ENCODE data around the gene ACTR6.

Gene ACTR6

DNA sequence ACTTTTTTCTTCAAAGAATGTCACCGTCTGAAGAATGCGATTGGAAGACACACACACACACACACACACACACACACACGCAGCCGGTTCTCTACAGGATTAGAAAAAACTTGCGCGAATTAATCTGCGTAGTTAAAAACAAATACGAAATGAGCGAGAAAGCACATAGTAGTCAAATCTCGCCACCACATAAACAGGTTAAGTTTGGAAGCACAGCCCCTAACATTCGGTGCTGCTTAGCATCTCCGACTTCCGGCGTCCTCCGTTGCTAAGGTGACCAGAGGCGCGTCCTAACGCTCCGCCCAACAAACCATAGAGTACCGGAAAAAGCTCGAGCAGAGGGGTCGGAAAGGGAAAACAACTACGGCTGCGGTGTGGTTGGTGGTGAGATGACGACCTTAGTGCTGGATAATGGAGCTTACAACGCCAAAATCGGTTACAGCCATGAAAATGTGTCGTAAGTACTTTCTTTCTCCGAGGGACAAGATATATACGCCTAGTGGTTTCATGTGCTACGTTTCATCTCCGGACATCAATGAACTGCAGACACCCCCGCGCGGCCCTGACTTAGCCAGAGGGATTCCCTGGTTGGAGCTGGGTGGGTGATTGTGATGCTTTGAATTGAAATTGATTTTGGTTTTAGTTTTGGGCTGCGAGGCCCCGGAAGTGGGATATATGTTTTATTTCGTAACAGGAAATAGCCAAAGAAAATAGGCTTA lies at the start of gene ACTR6:
Gene ACTR6, plus strand, starts transcription at position 353 of the 719 bp plus-strand sequence. Its CDS starts 37 bp downstream, at position 390.
- TF ChIP-seq, protein P1, sequence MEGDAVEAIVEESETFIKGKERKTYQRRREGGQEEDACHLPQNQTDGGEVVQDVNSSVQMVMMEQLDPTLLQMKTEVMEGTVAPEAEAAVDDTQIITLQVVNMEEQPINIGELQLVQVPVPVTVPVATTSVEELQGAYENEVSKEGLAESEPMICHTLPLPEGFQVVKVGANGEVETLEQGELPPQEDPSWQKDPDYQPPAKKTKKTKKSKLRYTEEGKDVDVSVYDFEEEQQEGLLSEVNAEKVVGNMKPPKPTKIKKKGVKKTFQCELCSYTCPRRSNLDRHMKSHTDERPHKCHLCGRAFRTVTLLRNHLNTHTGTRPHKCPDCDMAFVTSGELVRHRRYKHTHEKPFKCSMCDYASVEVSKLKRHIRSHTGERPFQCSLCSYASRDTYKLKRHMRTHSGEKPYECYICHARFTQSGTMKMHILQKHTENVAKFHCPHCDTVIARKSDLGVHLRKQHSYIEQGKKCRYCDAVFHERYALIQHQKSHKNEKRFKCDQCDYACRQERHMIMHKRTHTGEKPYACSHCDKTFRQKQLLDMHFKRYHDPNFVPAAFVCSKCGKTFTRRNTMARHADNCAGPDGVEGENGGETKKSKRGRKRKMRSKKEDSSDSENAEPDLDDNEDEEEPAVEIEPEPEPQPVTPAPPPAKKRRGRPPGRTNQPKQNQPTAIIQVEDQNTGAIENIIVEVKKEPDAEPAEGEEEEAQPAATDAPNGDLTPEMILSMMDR (conservative IDR thresholded peaks at IDR 0.05; ENCODE audit: low read depth), result no peak
- ChIA-PET CTCF (interaction anchor here (0.7 to 2.3 kb wide), 4 partner anchors 46 to 1565 kb away, joined by 3 to 5 read pairs (median 4); no protein-coding TSS in a partner anchor), POLR2A (ENCODE audit: low non-redundant PET) (interaction anchor here (0.5 kb wide), 1 partner anchor 66 kb away, joined by 4 read pairs; the partner anchor contains the start of genes DEPDC4 and SCYL2)
- H3K27ac ChIP-seq, result peak within 1 kb of the TSS; percentile 94
- DNase-seq (ENCODE audit: low spot score), result peak; percentile 93

DNA sequence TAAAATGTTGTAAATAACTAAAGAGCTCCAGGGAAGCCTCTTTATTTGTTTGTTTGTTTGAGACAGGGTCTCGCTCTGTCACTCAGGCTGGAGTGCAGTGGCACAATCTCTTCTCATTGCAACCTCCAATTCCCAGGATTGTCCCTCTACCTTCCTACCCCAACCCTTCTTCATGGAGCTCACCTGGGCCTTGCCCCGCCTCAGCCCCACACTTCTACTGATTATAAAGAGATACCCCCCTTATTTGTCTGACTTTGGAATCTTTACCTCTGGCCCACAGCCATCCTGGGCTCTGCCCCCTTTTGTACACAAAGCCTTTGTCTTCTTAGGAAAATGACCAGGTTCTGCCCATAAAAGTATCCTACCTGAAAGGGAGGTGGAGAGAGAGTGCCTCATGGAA lies 48.8 kb upstream of the ACTR6 start:
- CTCF ChIA-PET, result interaction anchor here (1.2 kb wide), 1 partner anchor 78 kb away, joined by 8 read pairs; no protein-coding TSS in a partner anchor
- no peak for DNase-seq (ENCODE audit: low spot score)
- POLR2A ChIA-PET (ENCODE audit: low non-redundant PET), result no interaction called here

DNA sequence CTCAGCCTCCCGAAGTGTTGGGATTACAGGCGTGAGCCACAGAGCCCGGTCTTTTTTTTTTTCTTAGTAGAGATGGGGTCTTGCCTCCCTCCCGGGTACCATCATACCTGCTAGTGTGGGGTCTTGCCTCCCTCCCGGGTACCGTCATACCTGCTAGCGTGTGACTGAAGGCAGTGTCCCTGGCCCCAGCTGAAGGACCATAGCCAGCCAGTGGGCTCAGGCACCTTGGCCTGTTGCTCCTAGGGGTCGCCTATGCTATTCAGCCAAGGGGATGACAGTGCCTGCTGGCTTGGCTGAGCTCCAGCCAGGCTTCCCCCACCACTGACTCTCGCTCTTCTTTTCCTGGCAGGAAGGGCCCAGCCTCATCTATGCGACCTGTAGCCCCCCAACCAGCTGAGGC lies 47.5 kb upstream of the ACTR6 start:
- TF ChIP-seq, protein P1 (conservative IDR thresholded peaks at IDR 0.05; ENCODE audit: low read depth), result no peak
- no peak for DNase-seq (ENCODE audit: low spot score)
- no peak overlapping the region for H3K27ac ChIP-seq
- ChIA-PET POLR2A (ENCODE audit: low non-redundant PET) (no interaction called here), CTCF (interaction anchor here (0.7 kb wide), 1 partner anchor 579 kb away, joined by 4 read pairs; no protein-coding TSS in a partner anchor)

More for the DNA sequence above, 48.8 kb upstream of the ACTR6 start:
- TF ChIP-seq, protein P1 (conservative IDR thresholded peaks at IDR 0.05; ENCODE audit: low read depth), result no peak
- no peak overlapping the region for H3K27ac ChIP-seq

DNA sequence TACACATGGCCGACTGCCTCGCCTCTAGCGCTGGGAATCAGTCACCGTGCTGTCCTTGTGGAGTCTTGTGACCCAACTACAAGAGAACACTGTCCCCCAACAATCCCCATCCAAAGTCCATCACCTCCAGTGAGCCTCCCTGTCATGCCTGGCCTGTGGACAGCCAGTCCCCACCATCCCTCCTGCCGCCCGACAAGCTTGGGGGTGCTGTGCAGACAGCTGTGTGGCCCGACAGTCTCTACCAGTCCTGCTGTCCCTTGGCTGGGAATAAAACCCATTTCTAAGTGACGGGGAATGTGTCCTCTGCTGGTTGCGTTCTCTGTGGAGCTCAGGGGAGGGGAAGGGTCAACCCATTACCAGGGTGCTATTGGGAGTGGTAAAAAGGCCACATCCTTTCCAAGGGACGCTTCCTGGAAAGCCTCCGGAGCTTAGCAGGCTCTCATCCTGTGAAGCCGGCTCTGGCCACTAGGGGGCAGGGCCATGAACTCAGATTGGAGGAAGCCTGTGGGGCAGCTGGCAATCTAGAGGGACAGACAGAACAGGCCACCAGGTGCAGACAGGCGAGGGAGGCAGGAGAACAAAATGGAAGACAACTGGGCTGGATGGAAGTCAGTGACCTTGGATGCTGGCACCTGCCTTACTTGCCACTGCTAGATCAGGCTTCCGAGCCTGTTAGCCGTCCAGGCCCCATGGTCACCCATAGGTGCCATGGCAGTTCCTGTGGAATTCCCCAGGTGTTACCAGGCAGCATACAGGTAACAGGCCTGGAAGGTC lies 46.0 kb upstream of the ACTR6 start:
- POLR2A ChIA-PET (ENCODE audit: low non-redundant PET), result no interaction called here

DNA sequence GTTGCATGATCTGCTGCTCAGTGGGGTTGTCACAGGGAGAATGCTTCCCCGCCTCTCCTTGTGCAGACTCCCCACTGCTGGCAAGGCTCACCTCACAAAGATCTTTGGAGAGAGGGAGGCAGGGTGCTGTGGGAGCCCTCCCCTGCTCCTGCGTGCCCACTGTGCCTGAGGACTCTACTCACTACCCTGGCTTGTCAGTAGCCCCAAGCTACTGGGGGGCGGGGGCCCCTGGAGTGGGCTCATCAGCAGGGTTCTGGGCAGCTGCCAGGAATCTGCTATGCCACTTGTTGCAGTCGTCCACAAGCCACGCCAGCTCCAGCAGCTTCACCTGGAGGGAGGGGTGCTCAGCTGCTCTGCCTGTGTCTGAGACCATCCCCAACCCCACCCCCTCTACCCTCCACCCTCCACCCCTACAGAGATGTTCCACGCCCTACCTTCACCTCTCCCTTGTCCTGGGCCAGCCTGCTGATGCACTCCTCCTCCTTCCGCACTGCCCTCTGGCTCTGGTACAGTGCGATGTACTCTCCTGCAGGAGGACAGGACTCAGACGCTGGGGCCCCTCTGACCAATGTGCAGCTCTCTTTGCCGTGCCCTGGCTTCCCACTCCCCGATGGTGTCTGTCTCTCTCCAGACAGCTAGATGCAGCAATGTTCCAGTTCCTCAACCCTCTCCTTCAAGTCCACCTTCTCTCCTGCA lies 43.7 kb upstream of the ACTR6 start:
- CTCF ChIA-PET, result no interaction called here
- no peak for DNase-seq (ENCODE audit: low spot score)
- POLR2A ChIA-PET (ENCODE audit: low non-redundant PET), result no interaction called here
- TF ChIP-seq, protein P1 (conservative IDR thresholded peaks at IDR 0.05; ENCODE audit: low read depth), result no peak
- H3K27ac ChIP-seq, result no peak overlapping the region

More for the DNA sequence above, 46.0 kb upstream of the ACTR6 start:
- CTCF ChIA-PET, result interaction anchor here (0.6 to 2.1 kb wide), 13 partner anchors 8 to 561 kb away, joined by 3 to 10 read pairs (median 3); partner anchors contain the start of gene ACTR6
- no peak overlapping the region for H3K27ac ChIP-seq
- TF ChIP-seq, protein P1 (conservative IDR thresholded peaks at IDR 0.05; ENCODE audit: low read depth), result peak; percentile 82
- peak; percentile 38 for DNase-seq (ENCODE audit: low spot score)

DNA sequence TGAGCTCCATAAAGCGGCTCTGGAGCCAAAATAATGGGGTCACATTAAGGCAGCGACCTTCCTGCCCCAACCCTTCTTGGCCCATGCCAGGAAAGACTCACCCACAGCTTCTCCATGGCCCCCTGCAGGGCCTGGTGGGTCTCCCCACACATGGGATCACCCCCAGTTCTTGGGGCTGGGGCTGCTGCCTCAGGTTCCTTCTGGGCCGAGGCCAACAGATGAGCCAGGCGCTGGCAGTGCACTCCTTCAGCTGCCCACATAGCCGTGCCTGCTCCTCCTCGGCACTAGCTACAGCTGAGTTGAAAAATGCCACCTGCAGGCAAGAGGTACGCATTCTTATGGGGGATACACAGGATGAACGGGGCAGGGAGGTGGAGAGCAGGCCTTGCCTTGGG lies 43.2 kb upstream of the ACTR6 start:
- CTCF ChIA-PET, result no interaction called here
- TF ChIP-seq, protein P1 (conservative IDR thresholded peaks at IDR 0.05; ENCODE audit: low read depth), result no peak
- no peak overlapping the region for H3K27ac ChIP-seq
- POLR2A ChIA-PET (ENCODE audit: low non-redundant PET), result no interaction called here
- no peak for DNase-seq (ENCODE audit: low spot score)

Data from RWPE1 (cell line).